ENCODE measurements around the gene ZNF608.

The ZNF608 gene

GRCh38 chr5:124730381-124730780, 16.1 kb downstream of the ZNF608 start:
- ChIA-PET CTCF (interaction anchor here (0.9 kb wide), 1 partner anchor 189 kb away, joined by 3 read pairs; no protein-coding TSS in a partner anchor), POLR2A (interaction anchor here (1.2 kb wide), 1 partner anchor 101 kb away, joined by 3 read pairs; no protein-coding TSS in a partner anchor)
- no peak overlapping the region for H3K4me3 ChIP-seq (ENCODE audit: low read depth, low read length)
- TF ChIP-seq, protein P1, sequence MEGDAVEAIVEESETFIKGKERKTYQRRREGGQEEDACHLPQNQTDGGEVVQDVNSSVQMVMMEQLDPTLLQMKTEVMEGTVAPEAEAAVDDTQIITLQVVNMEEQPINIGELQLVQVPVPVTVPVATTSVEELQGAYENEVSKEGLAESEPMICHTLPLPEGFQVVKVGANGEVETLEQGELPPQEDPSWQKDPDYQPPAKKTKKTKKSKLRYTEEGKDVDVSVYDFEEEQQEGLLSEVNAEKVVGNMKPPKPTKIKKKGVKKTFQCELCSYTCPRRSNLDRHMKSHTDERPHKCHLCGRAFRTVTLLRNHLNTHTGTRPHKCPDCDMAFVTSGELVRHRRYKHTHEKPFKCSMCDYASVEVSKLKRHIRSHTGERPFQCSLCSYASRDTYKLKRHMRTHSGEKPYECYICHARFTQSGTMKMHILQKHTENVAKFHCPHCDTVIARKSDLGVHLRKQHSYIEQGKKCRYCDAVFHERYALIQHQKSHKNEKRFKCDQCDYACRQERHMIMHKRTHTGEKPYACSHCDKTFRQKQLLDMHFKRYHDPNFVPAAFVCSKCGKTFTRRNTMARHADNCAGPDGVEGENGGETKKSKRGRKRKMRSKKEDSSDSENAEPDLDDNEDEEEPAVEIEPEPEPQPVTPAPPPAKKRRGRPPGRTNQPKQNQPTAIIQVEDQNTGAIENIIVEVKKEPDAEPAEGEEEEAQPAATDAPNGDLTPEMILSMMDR (IDR thresholded peaks at IDR 0.05; ENCODE audit: insufficient read depth, low read length, missing control alignments) = no peak
- DNase-seq (ENCODE audit: low read depth, low spot score) = no peak

DNA sequence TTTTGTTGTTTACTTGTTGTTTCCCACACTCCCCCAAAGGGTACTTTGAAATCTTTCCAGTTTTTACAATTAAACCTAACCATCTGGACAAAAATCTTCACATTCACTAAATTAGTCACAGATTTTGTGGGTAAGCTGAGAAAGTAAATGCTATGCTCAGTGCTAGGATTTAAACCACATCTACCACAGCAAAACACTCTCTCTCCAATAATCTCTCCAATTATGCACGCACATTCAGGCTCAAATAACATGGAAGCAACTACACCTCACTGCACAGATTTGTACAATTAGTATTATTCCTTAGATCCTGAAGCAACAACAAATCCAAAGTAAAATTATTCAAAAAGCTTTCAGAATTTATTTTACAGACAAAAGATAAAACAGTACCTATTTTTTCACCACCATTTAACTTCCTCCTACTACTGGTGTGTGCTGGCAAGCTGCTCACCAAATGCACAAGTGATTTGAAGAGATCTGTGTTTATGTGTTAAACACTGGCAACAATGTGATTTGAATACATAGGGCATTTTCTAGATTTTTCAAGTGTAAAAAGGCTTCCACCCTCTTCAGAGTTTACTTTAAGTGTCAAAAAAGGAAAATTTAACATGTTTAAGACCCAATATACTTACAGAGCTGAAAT, 16.6 kb downstream of the ZNF608 start:
- ChIA-PET POLR2A (interaction anchor here (1.2 kb wide), 1 partner anchor 101 kb away, joined by 3 read pairs; no protein-coding TSS in a partner anchor), CTCF (interaction anchor here (0.9 kb wide), 1 partner anchor 188 kb away, joined by 3 read pairs; no protein-coding TSS in a partner anchor)
- no peak overlapping the region for H3K4me3 ChIP-seq (ENCODE audit: low read depth, low read length)
- TF ChIP-seq, protein P1 (IDR thresholded peaks at IDR 0.05; ENCODE audit: insufficient read depth, low read length, missing control alignments) = no peak
- no peak for DNase-seq (ENCODE audit: low read depth, low spot score)

DNA sequence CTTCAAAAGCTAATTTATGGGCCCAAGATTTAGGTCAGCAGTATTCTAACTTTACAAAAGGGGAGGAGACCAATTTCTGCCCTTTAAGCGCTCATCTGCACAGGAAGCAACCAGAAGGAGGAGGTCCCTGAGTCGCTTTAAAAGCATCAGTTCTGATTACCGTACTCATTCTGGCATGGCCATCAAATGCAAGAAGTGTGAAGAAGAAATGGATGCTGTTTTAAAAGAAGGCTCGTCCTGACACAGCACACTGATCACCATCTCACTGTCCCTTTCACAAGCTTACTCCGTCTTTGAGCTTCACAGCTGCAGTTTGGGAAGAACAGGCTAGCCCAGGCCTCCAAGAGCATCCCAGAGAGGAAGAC, 17.5 kb downstream of the ZNF608 start:
- H3K4me3 ChIP-seq (ENCODE audit: low read depth, low read length) = no peak overlapping the region
- CTCF ChIA-PET = no interaction called here
- POLR2A ChIA-PET = no interaction called here
- no peak for DNase-seq (ENCODE audit: low read depth, low spot score)
- TF ChIP-seq, protein P1 (IDR thresholded peaks at IDR 0.05; ENCODE audit: insufficient read depth, low read length, missing control alignments) = no peak

- DNase-seq (ENCODE audit: low read depth, low spot score) = no peak
- POLR2A ChIA-PET = no interaction called here
- TF ChIP-seq, protein P1 (IDR thresholded peaks at IDR 0.05; ENCODE audit: insufficient read depth, low read length, missing control alignments) = no peak
- no peak overlapping the region for H3K4me3 ChIP-seq (ENCODE audit: low read depth, low read length)
- CTCF ChIA-PET = no interaction called here
Measured at GRCh38 chr5:124728331-124728967, 18.0 kb downstream of the ZNF608 start.

DNA sequence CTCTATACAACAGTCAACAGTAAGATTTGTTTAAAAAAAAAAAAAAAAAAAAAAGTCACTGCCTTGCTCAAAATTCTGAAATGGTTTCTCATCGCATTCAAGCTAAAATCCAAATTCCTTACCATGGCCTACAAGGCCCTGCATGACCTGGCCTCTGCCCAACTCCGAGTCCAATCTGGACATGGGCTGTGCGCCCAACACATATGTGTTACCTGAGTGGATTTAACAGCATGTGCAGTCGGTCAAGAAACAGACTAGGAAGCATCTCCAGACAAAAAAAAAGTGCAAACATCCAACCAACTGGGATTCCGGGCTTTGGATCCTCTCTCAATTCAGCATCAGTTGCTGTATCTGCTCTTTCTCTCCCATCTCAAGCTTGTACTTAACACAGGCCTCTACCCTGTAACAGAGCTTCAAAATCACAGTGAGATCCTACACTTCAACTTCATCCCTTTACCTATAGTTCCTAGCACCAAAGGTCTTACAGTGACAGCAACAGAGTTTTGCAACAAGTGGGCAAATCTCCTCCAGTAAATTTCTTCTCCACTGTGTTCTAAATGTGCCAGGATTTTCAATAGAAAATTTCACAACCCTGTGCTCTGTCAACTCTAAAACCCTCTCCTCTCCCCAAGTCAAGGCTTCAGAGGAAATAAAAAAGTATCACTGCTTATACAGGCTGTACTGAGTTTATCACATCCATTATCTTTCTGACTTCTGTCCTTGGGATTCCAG, 19.6 kb downstream of the ZNF608 start:
- TF ChIP-seq, protein P1 (IDR thresholded peaks at IDR 0.05; ENCODE audit: insufficient read depth, low read length, missing control alignments) = no peak
- DNase-seq (ENCODE audit: low read depth, low spot score) = no peak
- ChIA-PET POLR2A (no interaction called here), CTCF (no interaction called here)
- H3K4me3 ChIP-seq (ENCODE audit: low read depth, low read length) = no peak overlapping the region

DNA sequence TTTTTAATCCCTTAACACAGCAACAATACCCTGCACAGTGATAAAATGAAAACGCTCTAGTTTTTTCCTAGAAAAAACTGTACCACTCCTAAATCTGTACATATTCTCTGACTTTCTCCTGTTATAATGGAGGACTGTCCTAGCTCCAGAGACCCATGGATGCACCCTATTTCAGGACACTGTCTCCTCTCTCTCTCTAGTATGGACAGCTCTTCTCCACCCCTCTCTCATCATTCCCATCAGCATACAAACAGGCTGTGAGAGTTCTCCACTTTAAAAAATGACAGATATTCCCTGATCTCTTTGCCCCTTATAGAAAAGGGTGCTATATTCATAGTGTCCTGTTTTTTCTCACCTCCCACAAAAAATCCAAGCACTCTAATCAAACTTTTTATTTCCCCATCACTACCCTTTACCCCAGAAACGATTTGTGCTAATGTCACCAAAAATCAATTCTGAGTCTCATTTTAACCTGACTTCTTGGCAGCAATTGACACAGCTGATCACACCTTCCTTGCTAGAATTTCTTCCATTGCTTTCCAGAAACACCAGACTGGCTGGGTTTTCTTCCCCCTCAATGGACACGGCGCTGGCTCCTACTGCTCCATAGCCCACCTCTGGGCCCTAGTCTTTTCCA, 20.7 kb downstream of the ZNF608 start:
- ChIA-PET POLR2A (no interaction called here), CTCF (no interaction called here)
- no peak for DNase-seq (ENCODE audit: low read depth, low spot score)
- no peak overlapping the region for H3K4me3 ChIP-seq (ENCODE audit: low read depth, low read length)
- TF ChIP-seq, protein P1 (IDR thresholded peaks at IDR 0.05; ENCODE audit: insufficient read depth, low read length, missing control alignments) = no peak

Measured in AG04449 (cell line).